ENCODE measurements around the gene ZNF615. TPM values are rescaled to one million over a fixed set of nuclear protein-coding genes. Genes with fewer than 3 reads are reported as not detected.

Gene ZNF615
- 7.8 and 21.4 TPM in 2 replicates for total RNA-seq

GRCh38 chr19:52007806-52008557 lies at the start of gene ZNF615:
ZNF615 (minus strand) TSS chr19:52008211; CDS start chr19:52003711, 4,500 bp downstream.

GRCh38 chr19:52048555-52049501 lies 40.8 kb upstream of the ZNF615 start, which contains the start of gene ZNF432:
ZNF432 (minus strand) TSS chr19:52048838; CDS start chr19:52046868, 1,970 bp downstream.

GRCh38 chr19:52028027-52028779 lies 20.2 kb upstream of the ZNF615 start, which contains the start of gene ZNF614:
ZNF614 (minus strand) TSS chr19:52028379; CDS start chr19:52025745, 2,634 bp downstream.

GRCh38 chr19:51986309-51987291 lies 21.4 kb downstream of the ZNF615 start, which contains the start of gene ZNF350:
ZNF350 (minus strand) TSS chr19:51986840; CDS start chr19:51974360, 12,480 bp downstream.

Other genes starting within 250 kb of the ZNF615 start
- 0.09 TPM in 1 of 2 replicates, not detected in the other for gene FPR2, start 247.0 kb downstream of the ZNF615 start, total RNA-seq
- 0.23 TPM in 1 of 2 replicates, not detected in the other for gene FPR3, start 213.1 kb downstream of the ZNF615 start, total RNA-seq
- gene ZNF577, start 120.3 kb downstream of the ZNF615 start, total RNA-seq: 5.8 and 13.0 TPM in 2 replicates
- 5.3 and 8.1 TPM in 2 replicates for gene ZNF649, start 103.2 kb downstream of the ZNF615 start, total RNA-seq
- gene ZNF613, start 80.7 kb downstream of the ZNF615 start, total RNA-seq: 2.4 and 2.8 TPM in 2 replicates
- 3.0 and 4.0 TPM in 2 replicates for gene ZNF350, start 21.4 kb downstream of the ZNF615 start, total RNA-seq
- 6.0 and 8.9 TPM in 2 replicates for gene ZNF614, start 20.2 kb upstream of the ZNF615 start, total RNA-seq
- 1.4 and 2.3 TPM in 2 replicates for gene ZNF432, start 40.6 kb upstream of the ZNF615 start, total RNA-seq
- gene ZNF841, start 87.6 kb upstream of the ZNF615 start, total RNA-seq: 7.2 and 12.4 TPM in 2 replicates
- 7.1 and 21.1 TPM in 2 replicates for gene ZNF616, start 131.7 kb upstream of the ZNF615 start, total RNA-seq
- gene ZNF836, start 163.4 kb upstream of the ZNF615 start, total RNA-seq: 3.1 and 10.3 TPM in 2 replicates
- gene PPP2R1A, start 181.8 kb upstream of the ZNF615 start, total RNA-seq: 154 and 195 TPM in 2 replicates

Data from pericardium fibroblast (primary cell).